GM19023 (cell line): Measurements from ENCODE around the gene ABLIM2.

Source experiments
- ATAC-seq: cut with Tn5 transposase; IDR thresholded peaks from one replicate; pipeline ENCODE4 v1.9.1; 2021; ENCODE audit warnings: mild to moderate bottlenecking, moderate library complexity; ENCODE audit not compliant: unreplicated experiment

The ABLIM2 gene

GRCh38 chr4:8051644-8052043, 107.0 kb downstream of the ABLIM2 start:
- ATAC-seq: no peak

GRCh38 chr4:8050555-8051206, 107.9 kb downstream of the ABLIM2 start:
- ATAC-seq: no peak

- no peak for ATAC-seq
Observed at GRCh38 chr4:8050180-8050554, 108.4 kb downstream of the ABLIM2 start.

- ATAC-seq: no peak
Observed at GRCh38 chr4:8048856-8049676, 109.5 kb downstream of the ABLIM2 start.

- ATAC-seq: no peak
Observed at GRCh38 chr4:8047837-8048678, 110.6 kb downstream of the ABLIM2 start.

- ATAC-seq: no peak
Observed at GRCh38 chr4:8046925-8047541, 111.6 kb downstream of the ABLIM2 start.

GRCh38 chr4:8045909-8046308, 112.7 kb downstream of the ABLIM2 start:
- ATAC-seq: no peak

- no peak for ATAC-seq
Observed at GRCh38 chr4:8044699-8045098, 113.9 kb downstream of the ABLIM2 start.

GRCh38 chr4:8044244-8044643, 114.4 kb downstream of the ABLIM2 start:
- no peak for ATAC-seq

- no peak for ATAC-seq
Observed at GRCh38 chr4:8043596-8043995, 115.0 kb downstream of the ABLIM2 start.

- ATAC-seq: no peak
Observed at GRCh38 chr4:8041868-8042267, 116.7 kb downstream of the ABLIM2 start.

GRCh38 chr4:8041172-8041571, 117.4 kb downstream of the ABLIM2 start:
- no peak for ATAC-seq

- no peak for ATAC-seq
Observed at GRCh38 chr4:8040607-8041006, 118.0 kb downstream of the ABLIM2 start.

GRCh38 chr4:8039853-8040252, 118.8 kb downstream of the ABLIM2 start:
- no peak for ATAC-seq

GRCh38 chr4:8039290-8039689, 119.3 kb downstream of the ABLIM2 start:
- no peak for ATAC-seq

- ATAC-seq: no peak
Observed at GRCh38 chr4:8038719-8039251, 119.8 kb downstream of the ABLIM2 start.

GRCh38 chr4:8038083-8038482, 120.5 kb downstream of the ABLIM2 start:
- ATAC-seq: no peak

GRCh38 chr4:8037150-8037769, 121.4 kb downstream of the ABLIM2 start:
- no peak for ATAC-seq

- ATAC-seq: no peak
Observed at GRCh38 chr4:8035371-8035780, 123.2 kb downstream of the ABLIM2 start.

GRCh38 chr4:8033829-8034528, 124.6 kb downstream of the ABLIM2 start:
- no peak for ATAC-seq
